IMR-90 (cell line): ENCODE data around the gene ZNF888. TPM values are rescaled to one million over a fixed set of nuclear protein-coding genes. Genes with fewer than 3 reads are reported as not detected.

ENCODE experiments used
- ATAC-seq: fragments of 200-7000 bp; cut with Tn5 transposase; 2 replicates; pipeline ENCODE4 v1.9.1; 2020; ENCODE audit warnings: low read depth, mild to moderate bottlenecking, moderate library complexity
- BruUV-seq: library from RNA; stranded (reverse); fragments of 400-500 nt; replicated peaks from 2 replicates; lab custom pipeline; 2021; lab: Mats Ljungman, UMichigan
- CTCF ChIA-PET: fragments of 300-600 bp; formaldehyde crosslinking; extraction: SDS; loops from one replicate; lab custom pipeline; 2021; ENCODE audit warnings: antibody characterized with exemption; lab: Yijun Ruan, JAX
- POLR2A ChIA-PET: fragments of 300-600 bp; sonication (Branson Sonifier 250); formaldehyde crosslinking; loops from one replicate; lab custom pipeline; 2022; ENCODE audit warnings: antibody characterized with exemption; ENCODE audit not compliant: unreplicated experiment; lab: Charles Lee
- DNase-seq: peaks from one replicate; pipeline ENCODE4 v3.0.0; 2013
- H2AFZ ChIP-seq: replicated peaks from 2 replicates; pipeline ENCODE3; 2013; ENCODE audit warnings: low read length, mild to moderate bottlenecking; ENCODE audit not compliant: poor library complexity
- H2AK5ac ChIP-seq: 2 replicates; pipeline ENCODE4 v1.6.1; 2013; ENCODE audit warnings: low read depth, low read length, inconsistent platforms
- H2AK9ac ChIP-seq: replicated peaks from 2 replicates; pipeline ENCODE3; 2013; ENCODE audit warnings: mild to moderate bottlenecking, low read depth, low read length, moderate library complexity; ENCODE audit not compliant: poor library complexity
- H2BK120ac ChIP-seq: 2 replicates; pipeline ENCODE4 v1.6.1; 2013; ENCODE audit warnings: low read depth, low read length, inconsistent platforms
- H2BK15ac ChIP-seq: 3 replicates; pipeline ENCODE4 v1.6.1; 2013; ENCODE audit warnings: low read depth, low read length, inconsistent platforms
- H2BK20ac ChIP-seq: 2 replicates; pipeline ENCODE4 v1.6.1; 2013; ENCODE audit warnings: low read depth, mild to moderate bottlenecking, inconsistent platforms, low read length, moderate library complexity
- H2BK5ac ChIP-seq: 2 replicates; pipeline ENCODE4 v1.6.1; 2013; ENCODE audit warnings: mild to moderate bottlenecking, low read depth, low read length, inconsistent platforms; ENCODE audit not compliant: poor library complexity, severe bottlenecking
- H3K14ac ChIP-seq: replicated peaks from 2 replicates; pipeline ENCODE4 v1.6.1; 2013; ENCODE audit warnings: low read depth, low read length, inconsistent platforms
- H3K18ac ChIP-seq: 2 replicates; pipeline ENCODE4 v1.6.1; 2013; ENCODE audit warnings: low read depth, low read length, control low read depth
- H3K23ac ChIP-seq: 2 replicates; pipeline ENCODE4 v1.6.1; 2013; ENCODE audit warnings: low read depth, low read length, inconsistent platforms
- H3K27ac ChIP-seq: 2 replicates; pipeline ENCODE4 v1.5.1; 2013; ENCODE audit warnings: mild to moderate bottlenecking, control low read depth, low read length; ENCODE audit not compliant: insufficient read depth
- H3K27me3 ChIP-seq: 2 replicates; pipeline ENCODE4 v1.6.1; 2013; ENCODE audit warnings: low read length; ENCODE audit not compliant: control insufficient read depth, insufficient read depth
- H3K36me3 ChIP-seq: 2 replicates; pipeline ENCODE4 v1.6.1; 2013; ENCODE audit warnings: low read length, mixed read lengths; ENCODE audit not compliant: control insufficient read depth, insufficient read depth
- H3K4ac ChIP-seq: 2 replicates; pipeline ENCODE4 v1.6.1; 2013; ENCODE audit warnings: low read depth, low read length, inconsistent platforms
- H3K4me1 ChIP-seq: 2 replicates; pipeline ENCODE4 v1.6.1; 2013; ENCODE audit warnings: low read length, mixed read lengths; ENCODE audit not compliant: control insufficient read depth, insufficient read depth
- H3K4me2 ChIP-seq: 2 replicates; pipeline ENCODE4 v1.6.1; 2013; ENCODE audit warnings: low read depth, mild to moderate bottlenecking, control low read depth, low read length, moderate library complexity
- H3K4me3 ChIP-seq: 2 replicates; pipeline ENCODE4 v1.5.1; 2013; ENCODE audit warnings: low read depth, mild to moderate bottlenecking, control low read depth, low read length, moderate library complexity; ENCODE audit not compliant: insufficient read depth
- H3K56ac ChIP-seq: 2 replicates; pipeline ENCODE4 v1.6.1; 2013; ENCODE audit warnings: low read length, inconsistent platforms; ENCODE audit not compliant: insufficient read depth; ENCODE audit errors: extremely low read depth
- H3K79me1 ChIP-seq, 2 experiments: 2 replicates each; pipeline ENCODE4 v1.6.1; 2013; ENCODE audit warnings: low read length in 2 of 2, inconsistent platforms in 1 of 2, low read depth in 1 of 2
- H3K9ac ChIP-seq: 2 replicates; pipeline ENCODE4 v1.6.1; 2013; ENCODE audit warnings: low read depth, low read length, control low read depth
- H3K9me1 ChIP-seq: 2 replicates; pipeline ENCODE4 v1.6.1; 2013; ENCODE audit warnings: low read length, inconsistent platforms; ENCODE audit not compliant: insufficient read depth
- H3K9me3 ChIP-seq: 2 replicates; pipeline ENCODE4 v1.6.1; 2013; ENCODE audit warnings: low read length; ENCODE audit not compliant: control insufficient read depth, insufficient read depth
- H4K20me1 ChIP-seq: 2 replicates; pipeline ENCODE4 v1.6.1; 2013; ENCODE audit warnings: low read length, inconsistent platforms; ENCODE audit not compliant: insufficient read depth
- H4K5ac ChIP-seq: 2 replicates; pipeline ENCODE4 v1.6.1; 2013; ENCODE audit warnings: mild to moderate bottlenecking, low read depth, low read length, control low read depth
- H4K8ac ChIP-seq, 2 experiments: 2 replicates each; pipeline ENCODE4 v1.6.1; 2013; ENCODE audit warnings: low read depth in 2 of 2, low read length in 2 of 2, control low read depth in 1 of 2, inconsistent platforms in 1 of 2
- H4K91ac ChIP-seq: 2 replicates; pipeline ENCODE4 v1.6.1; 2013; ENCODE audit warnings: low read depth, low read length, inconsistent platforms; ENCODE audit not compliant: insufficient read depth
- CEBPB ChIP-seq: IDR thresholded peaks from 2 replicates; pipeline ENCODE4 v1.6.1; 2012; ENCODE audit warnings: low read depth, low read length, improper control_type of control experiment
- MAZ ChIP-seq: IDR thresholded peaks from 2 replicates; pipeline ENCODE4 v1.6.1; 2012; ENCODE audit warnings: low read depth, mild to moderate bottlenecking, low read length, improper control_type of control experiment, moderate library complexity, borderline replicate concordance
- MXI1 ChIP-seq: IDR thresholded peaks from 2 replicates; pipeline ENCODE4 v1.6.1; 2012; ENCODE audit warnings: low read depth, mild to moderate bottlenecking, low read length, moderate library complexity, borderline replicate concordance
- POLR2A ChIP-seq: IDR thresholded peaks from 2 replicates; pipeline ENCODE4 v1.6.1; 2012; ENCODE audit warnings: mild to moderate bottlenecking, low read depth, low read length
- RAD21 ChIP-seq: IDR thresholded peaks from 2 replicates; pipeline ENCODE4 v1.6.1; 2012; ENCODE audit warnings: low read length, improper control_type of control experiment
- WGBS, 2 experiments: methylation state at CpG; one replicate each; pipeline versions ENCODE4 v1.1.5 to v1.1.7; 2013; ENCODE audit warnings: missing lambda C conversion rate in 2 of 2; ENCODE audit not compliant: insufficient read length in 1 of 2; ENCODE audit errors: extremely low coverage in 2 of 2; 5-methylcytosine and 5-hydroxymethylcytosine counted together
- dilution Hi-C: fragments of 300-500 bp; cut with HindIII; formaldehyde crosslinking; loops from one replicate; pipeline ENCODE4 v1.14.3; 2018; ENCODE audit warnings: low sequenced_read_pairs; ENCODE audit not compliant: unreplicated experiment
- in situ Hi-C: fragments of 300-500 bp; cut with MboI; formaldehyde crosslinking; loops from 3 replicates; pipeline ENCODE4 v1.14.3; 2019; ENCODE audit warnings: low sequenced_read_pairs, inconsistent platforms, mixed read lengths
- intact Hi-C: fragments of 100-400 bp; cut with micrococcal nuclease; formaldehyde crosslinking; loops from 2 replicates; pipeline ENCODE4 v1.10.0; 2022
- polyA plus RNA-seq, 3 experiments: library from polyadenylated mRNA; depleted of rRNA; stranded (reverse); fragments of >200 nt; gene quantifications; 2 replicates each; pipeline ENCODE4 v1.2.3, GENCODE V29; 2012; ENCODE audit warnings: low replicate concordance in 1 of 3
- total RNA-seq: library from RNA; depleted of rRNA; stranded (reverse); fragments of >200 nt; gene quantifications from 2 replicates; pipeline ENCODE4 v1.2.3, GENCODE V29; 2012

Gene ZNF888
- total and polyA plus RNA-seq, 2 of the 4 experiments (the other 2 are of a cell fraction) = 0.82 to 6.1 TPM

DNA sequence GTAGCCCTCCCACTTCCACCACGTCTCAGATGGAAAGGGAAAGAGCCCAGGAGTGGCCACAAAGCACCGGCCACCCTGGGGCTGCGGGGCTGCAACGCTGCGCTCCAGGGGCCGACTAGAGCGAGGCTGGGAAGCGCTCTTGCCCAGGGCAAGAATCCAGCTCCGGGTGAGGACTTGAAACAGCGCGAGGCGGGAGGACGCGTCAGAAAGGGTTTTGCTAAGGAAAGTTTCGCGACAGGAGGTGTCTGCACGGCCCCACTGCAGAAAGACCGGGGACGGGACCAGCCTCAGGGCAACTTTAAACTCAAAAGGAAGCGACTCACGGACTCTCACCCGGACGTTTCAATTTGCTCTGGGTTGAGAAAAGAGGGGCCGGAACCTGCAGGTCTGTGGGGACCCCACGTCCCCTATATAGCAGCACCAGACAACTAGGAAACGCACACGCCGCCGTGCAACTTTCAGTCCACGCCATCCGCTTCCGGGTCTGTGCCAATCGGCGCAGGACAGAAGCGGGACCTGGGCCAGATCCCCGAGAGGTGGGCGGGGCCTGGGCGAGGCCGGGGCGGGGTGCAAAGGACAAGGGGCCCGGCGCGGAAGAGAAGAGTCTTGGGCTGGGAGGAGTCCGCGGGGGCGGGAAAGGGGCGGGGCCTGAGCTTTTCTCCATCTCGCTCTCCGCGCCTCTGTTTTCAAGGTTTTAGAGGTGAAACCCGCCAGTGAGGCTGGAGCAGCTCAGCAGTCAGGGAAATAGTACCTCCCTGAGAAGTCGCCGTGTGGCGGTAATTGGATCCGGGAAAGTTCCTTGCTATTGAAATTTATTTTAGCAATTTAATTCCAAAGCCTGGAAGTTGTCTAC is 39.4 kb upstream of the ZNF888 start, which contains the start of gene ZNF816:
TSS of gene ZNF816 (minus strand) at position 488 of the 853 bp plus-strand sequence. CDS start 6,792 bp downstream, outside the sequence.
- Histone ChIP-seq H3K27me3 (no peaks in the 10 kb centered on the region), H3K27ac (peak within 1 kb of the TSS; percentile 69), H3K14ac (peak within 1 kb of the TSS; percentile 43), H2AFZ (peak within 1 kb of the TSS; percentile 94), H3K36me3 (peaks cover 5% of the 10 kb centered on the region; the same call in 1 of the 2 replicates), H3K23ac (peak within 1 kb of the TSS; percentile 85), H3K18ac (peak within 1 kb of the TSS; percentile 14), H3K4me2 (peak within 1 kb of the TSS; percentile 85), H2BK15ac (no peak within 1 kb of the TSS), H3K79me1 (peaks cover 15 to 25% of the 10 kb centered on the region in 2 experiments), H3K9me1 (no peaks in the 10 kb centered on the region), H4K8ac (peak within 1 kb of the TSS; percentile 55 to 83), H3K9ac (peak within 1 kb of the TSS; percentile 76), H2BK120ac (no peak within 1 kb of the TSS), H4K5ac (peak within 1 kb of the TSS; percentile 1; the same call in 1 of the 2 replicates), H2AK5ac (no peak within 1 kb of the TSS), H3K9me3 (peaks cover 2% of the 10 kb centered on the region; the same call in 1 of the 2 replicates), H3K4ac (peak within 1 kb of the TSS; percentile 37; the same call in 1 of the 2 replicates), H2BK20ac (no peak within 1 kb of the TSS), H4K91ac (no peak within 1 kb of the TSS; the same call in 1 of the 2 replicates), H4K20me1 (no peaks in the 10 kb centered on the region; the same call in 1 of the 2 replicates), H2AK9ac (peak within 1 kb of the TSS; percentile 8), H3K4me3 (peak within 1 kb of the TSS; percentile 62), H3K4me1 (0 out of 2 replicates have a peak, but pooled peaks cover 2% of the 10 kb centered on the region), H3K56ac (peak within 1 kb of the TSS; percentile 61; the same call in 1 of the 2 replicates), H2BK5ac (peak within 1 kb of the TSS; percentile 8)
- in situ Hi-C loops = no loop called here
- dilution Hi-C loops = no loop called here
- WGBS, 2 experiments = 5% methylated on average over 19 of the region's 55 CpGs; no CpG with 5 or more reads in 1 of the 2 experiments
- no TSS peak for BruUV-seq
- POLR2A ChIA-PET = interaction anchor here (0.5 to 1.0 kb wide), 2 partner anchors 15 to 21 kb away, joined by 3 to 4 read pairs; no protein-coding TSS in a partner anchor
- ATAC-seq = peak; percentile 98
- TF ChIP-seq CEBPB = peak; percentile 82
- TF ChIP-seq RAD21 = no peak
- TF ChIP-seq POLR2A = peak; percentile 43; the same call in 1 of the 2 replicates
- peak; percentile 58; the same call in 1 of the 2 replicates for TF ChIP-seq MAZ
- TF ChIP-seq MXI1 = peak; percentile 77
- DNase-seq = peak; percentile 88
- CTCF ChIA-PET = interaction anchor here (0.6 to 0.8 kb wide), 2 partner anchors 326 to 1023 kb away, joined by 4 read pairs; no protein-coding TSS in a partner anchor
- intact Hi-C loops = loop anchor here (1.0 to 10.0 kb wide), 4 partner anchors 40 to 222 kb away; partner anchors contain the start of genes ZNF468, ZNF600 and ZNF888
